Naive thymus-derived CD4-positive, alpha-beta T cell (primary cell): ENCODE measurements around the gene TMEM212. TPM values are rescaled to one million over a fixed set of nuclear protein-coding genes. Genes with fewer than 3 reads are reported as not detected.

Experiments
- ATAC-seq: fragments of 150-1000 bp; cut with Tn5 transposase; 2 replicates; pipeline ENCODE4 v1.10.0; 2021; ENCODE audit warnings: mild to moderate bottlenecking, moderate library complexity
- CTCF ChIA-PET: fragments of 350-600 bp; sonication (Branson Sonifier 250); formaldehyde crosslinking; loops from one replicate; lab custom pipeline; 2021; ENCODE audit warnings: antibody characterized with exemption; lab: Charles Lee
- POLR2A ChIA-PET: fragments of 350-600 bp; sonication (Branson Sonifier 250); formaldehyde crosslinking; loops from one replicate; lab custom pipeline; 2021; ENCODE audit warnings: antibody characterized with exemption, inconsistent platforms; lab: Charles Lee
- DNase-seq, 9 donors: peaks; one replicate each; pipeline versions ENCODE4 v3.0.0 to v3.0.0-alpha.2; 2020 to 2022; ENCODE audit warnings: mixed read lengths in 1 of 9
- H3K27ac ChIP-seq: one replicate; pipeline ENCODE4 v1.7.0; 2013; ENCODE audit warnings: mild to moderate bottlenecking, low read depth, low read length, moderate library complexity
- H3K27me3 ChIP-seq, 2 donors: one replicate each; pipeline ENCODE4 v1.7.0; 2013; ENCODE audit warnings: low read length in 2 of 2, mild to moderate bottlenecking in 2 of 2, moderate library complexity in 2 of 2; ENCODE audit not compliant: control insufficient read depth in 2 of 2, insufficient read depth in 2 of 2
- H3K36me3 ChIP-seq, 3 experiments: 1 replicate in 2 of 3; 2 replicates in 1 of 3; pipeline ENCODE4 v1.7.0; 2013; ENCODE audit warnings: low read length in 3 of 3, mild to moderate bottlenecking in 3 of 3, moderate library complexity in 1 of 3; ENCODE audit not compliant: insufficient read depth in 3 of 3, control insufficient read depth in 2 of 3
- H3K4me1 ChIP-seq, 2 donors: one replicate each; pipeline ENCODE4 v1.7.0; 2013; ENCODE audit warnings: low read length in 2 of 2, mild to moderate bottlenecking in 2 of 2, moderate library complexity in 1 of 2; ENCODE audit not compliant: control insufficient read depth in 2 of 2, insufficient read depth in 2 of 2
- H3K4me3 ChIP-seq: 2 replicates; pipeline ENCODE4 v1.7.0; 2013; ENCODE audit warnings: mild to moderate bottlenecking, low read length
- H3K9me3 ChIP-seq, 3 experiments: 1 replicate in 2 of 3; 2 replicates in 1 of 3; pipeline ENCODE4 v1.7.0; 2013; ENCODE audit warnings: low read length in 3 of 3; ENCODE audit not compliant: control insufficient read depth in 2 of 3
- H3K27ac Mint-ChIP-seq, 9 donors: one replicate each; pipeline ENCODE4 v1.8.0; 2020 to 2022; ENCODE audit warnings: mixed read lengths in 9 of 9, mild to moderate bottlenecking in 8 of 9, moderate library complexity in 5 of 9, inconsistent platforms in 2 of 9
- H3K27me3 Mint-ChIP-seq, 5 donors: one replicate each; pipeline ENCODE4 v1.8.0; 2021 to 2022; ENCODE audit warnings: mixed read lengths in 5 of 5, mild to moderate bottlenecking in 1 of 5
- H3K36me3 Mint-ChIP-seq, 5 donors: one replicate each; pipeline ENCODE4 v1.8.0; 2020 to 2022; ENCODE audit warnings: mixed read lengths in 5 of 5, mild to moderate bottlenecking in 3 of 5, inconsistent platforms in 1 of 5
- H3K4me1 Mint-ChIP-seq, 7 donors: one replicate each; pipeline ENCODE4 v1.8.0; 2020 to 2022; ENCODE audit warnings: mixed read lengths in 7 of 7, mild to moderate bottlenecking in 3 of 7, inconsistent platforms in 1 of 7
- H3K4me3 Mint-ChIP-seq, 10 donors: one replicate each; pipeline ENCODE4 v1.8.0; 2020 to 2022; ENCODE audit warnings: mild to moderate bottlenecking in 10 of 10, mixed read lengths in 10 of 10, moderate library complexity in 6 of 10, inconsistent platforms in 2 of 10
- H3K9me3 Mint-ChIP-seq, 11 donors: one replicate each; pipeline ENCODE4 v1.8.0; 2020 to 2022; ENCODE audit warnings: mixed read lengths in 11 of 11, mild to moderate bottlenecking in 4 of 11, inconsistent platforms in 1 of 11, moderate library complexity in 1 of 11
- intact Hi-C, 2 donors: fragments of 100-400 bp; cut with micrococcal nuclease; formaldehyde crosslinking; loops; one replicate each; pipeline ENCODE4 v1.15.1; 2023
- polyA plus RNA-seq, 2 donors: library from polyadenylated mRNA; unstranded; fragments of 300-500 nt; fragmentation: Illumina TruSeq; gene quantifications; one replicate each; pipeline ENCODE4 v1.2.3, GENCODE V29; 2021
- total RNA-seq, 6 experiments: library from RNA in 5 of 6; stranded (reverse) in 5 of 6; gene quantifications; 1 replicate in 5 of 6; 2 replicates in 1 of 6; pipeline ENCODE4 v1.2.3 and lab custom pipeline; 2021 to 2026

The TMEM212 gene
- total and polyA plus RNA-seq, 7 experiments from 2014 or later, result not detected

DNA sequence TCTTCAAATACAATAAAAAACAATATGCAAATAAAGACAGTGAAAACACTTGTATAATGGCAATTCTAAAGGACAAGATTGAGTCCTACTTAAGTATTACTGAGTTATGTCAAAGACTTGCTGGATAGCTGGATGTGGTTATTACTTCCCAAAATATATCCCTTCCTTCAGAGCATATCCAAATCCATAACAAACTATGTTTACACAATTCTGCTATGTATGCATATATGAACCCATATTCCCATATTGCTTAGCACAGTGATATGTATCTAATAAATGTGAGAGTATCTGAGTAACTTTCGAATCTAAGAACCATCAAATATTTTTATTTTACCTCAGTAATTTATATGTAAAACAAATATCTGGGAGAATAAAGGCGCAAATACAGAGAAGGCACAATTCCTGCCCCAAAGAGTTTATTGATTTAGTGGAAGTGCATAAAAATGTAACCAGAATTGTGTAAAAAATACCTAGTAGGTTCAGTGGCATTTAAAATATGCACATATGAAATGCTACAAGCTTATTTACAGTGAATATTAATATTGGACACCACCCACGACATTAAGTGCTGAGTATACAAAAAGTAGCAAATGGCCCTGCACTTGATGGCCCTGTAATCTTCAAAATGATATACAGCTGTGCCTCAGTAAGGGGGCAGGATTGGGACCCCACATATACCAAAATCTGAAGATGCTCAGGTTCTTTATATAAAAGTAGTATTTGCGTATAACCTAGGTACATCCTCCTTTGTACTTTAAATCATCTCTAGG, 37.1 kb downstream of the TMEM212 start:
- Mint-ChIP-seq H3K4me3 (no peak overlapping the region), H3K36me3 (no peaks in the 10 kb centered on the region), H3K4me1 (peaks cover 0 to 3% (median 0%) of the 10 kb centered on the region in 7 donors), H3K27me3 (peaks cover 0 to 37% (median 5%) of the 10 kb centered on the region in 5 donors), H3K27ac (no peak overlapping the region), H3K9me3 (no peaks in the 10 kb centered on the region)
- Histone ChIP-seq H3K27me3 (no peaks in the 10 kb centered on the region), H3K27ac (no peak overlapping the region), H3K4me1 (no peaks in the 10 kb centered on the region), H3K36me3 (no peaks in the 10 kb centered on the region), H3K9me3 (no peaks in the 10 kb centered on the region), H3K4me3 (no peak overlapping the region)
- intact Hi-C loops, result no loop called here
- DNase-seq (no peak), ATAC-seq (no peak)
- POLR2A ChIA-PET, result no interaction called here
- CTCF ChIA-PET, result no interaction called here

DNA sequence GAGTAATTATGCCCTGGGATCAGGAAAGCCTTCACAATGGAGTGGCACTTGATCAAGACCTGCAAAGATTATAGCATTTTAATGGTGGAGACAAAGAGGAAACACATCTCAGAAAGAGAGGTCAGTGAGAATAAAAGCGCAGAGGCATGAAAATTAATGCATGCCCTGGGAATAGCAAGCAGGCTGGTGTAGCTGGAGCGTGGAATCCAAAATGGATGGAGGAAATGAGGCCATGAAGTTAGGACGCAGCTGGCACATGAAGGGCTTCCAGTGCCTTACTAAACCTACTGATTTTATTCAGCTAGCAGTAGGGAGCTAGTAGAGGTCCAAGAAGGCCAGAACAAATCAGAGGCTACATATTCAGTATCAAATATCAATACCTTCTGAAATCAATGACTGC, 38.1 kb downstream of the TMEM212 start:
- H3K27me3 Mint-ChIP-seq, result peaks cover 0 to 40% (median 9%) of the 10 kb centered on the region in 5 donors
- H3K4me3 Mint-ChIP-seq, result no peak overlapping the region
- Histone ChIP-seq H3K9me3 (no peaks in the 10 kb centered on the region), H3K4me3 (no peak overlapping the region), H3K27ac (no peak overlapping the region), H3K27me3 (no peaks in the 10 kb centered on the region), H3K4me1 (no peaks in the 10 kb centered on the region), H3K36me3 (no peaks in the 10 kb centered on the region)
- DNase-seq (no peak), ATAC-seq (no peak)
- no peaks in the 10 kb centered on the region for H3K9me3 Mint-ChIP-seq
- intact Hi-C loops, result no loop called here
- H3K36me3 Mint-ChIP-seq, result no peaks in the 10 kb centered on the region
- H3K27ac Mint-ChIP-seq, result no peak overlapping the region
- CTCF ChIA-PET, result no interaction called here
- H3K4me1 Mint-ChIP-seq, result peaks cover 0 to 3% (median 0%) of the 10 kb centered on the region in 7 donors
- POLR2A ChIA-PET, result no interaction called here

DNA sequence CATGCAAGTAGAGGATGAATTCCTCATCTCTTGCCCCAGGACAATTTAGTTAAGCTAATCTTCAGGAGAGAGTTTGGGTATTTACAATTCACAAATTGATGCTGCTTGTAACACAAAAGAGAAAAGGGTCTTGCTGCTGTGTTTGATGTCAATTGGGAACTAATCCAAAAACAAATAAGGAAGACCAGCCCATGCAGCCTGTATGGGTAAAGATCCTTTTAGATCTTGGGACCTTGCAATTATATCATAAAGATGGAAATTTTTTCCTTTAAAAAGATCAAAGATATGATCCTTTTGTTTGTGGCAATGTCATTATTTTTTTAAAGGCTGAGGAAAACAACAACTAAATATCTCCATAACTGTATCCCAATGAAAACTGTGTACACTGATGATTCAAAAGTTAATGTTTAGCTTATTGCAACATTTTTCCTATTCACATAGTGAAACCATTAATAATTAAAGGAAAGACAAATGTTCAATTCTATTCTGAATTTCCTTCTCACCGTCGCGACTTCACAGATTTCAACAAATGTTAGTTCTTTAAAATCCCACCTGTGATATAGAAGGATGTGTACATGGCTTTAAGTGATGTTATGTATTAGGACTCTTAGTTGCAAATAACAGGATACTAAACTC, 40.2 kb downstream of the TMEM212 start:
- no peaks in the 10 kb centered on the region for H3K9me3 Mint-ChIP-seq
- H3K4me3 Mint-ChIP-seq, result no peak overlapping the region
- H3K36me3 Mint-ChIP-seq, result no peaks in the 10 kb centered on the region
- no peaks in the 10 kb centered on the region for H3K4me1 Mint-ChIP-seq
- peaks cover 0 to 34% (median 5%) of the 10 kb centered on the region in 5 donors for H3K27me3 Mint-ChIP-seq
- DNase-seq, result no peak
- no peak for ATAC-seq
- H3K4me3 ChIP-seq, result no peak overlapping the region
- H3K4me1 ChIP-seq, result no peaks in the 10 kb centered on the region
- intact Hi-C loops, result no loop called here
- ChIA-PET CTCF (interaction anchor here (0.8 kb wide), 1 partner anchor 42 kb away, joined by 7 read pairs; no protein-coding TSS in a partner anchor), POLR2A (no interaction called here)
- no peaks in the 10 kb centered on the region for H3K27me3 ChIP-seq
- no peak overlapping the region for H3K27ac Mint-ChIP-seq
- H3K9me3 ChIP-seq, result no peaks in the 10 kb centered on the region
- no peaks in the 10 kb centered on the region for H3K36me3 ChIP-seq
- no peak overlapping the region for H3K27ac ChIP-seq

DNA sequence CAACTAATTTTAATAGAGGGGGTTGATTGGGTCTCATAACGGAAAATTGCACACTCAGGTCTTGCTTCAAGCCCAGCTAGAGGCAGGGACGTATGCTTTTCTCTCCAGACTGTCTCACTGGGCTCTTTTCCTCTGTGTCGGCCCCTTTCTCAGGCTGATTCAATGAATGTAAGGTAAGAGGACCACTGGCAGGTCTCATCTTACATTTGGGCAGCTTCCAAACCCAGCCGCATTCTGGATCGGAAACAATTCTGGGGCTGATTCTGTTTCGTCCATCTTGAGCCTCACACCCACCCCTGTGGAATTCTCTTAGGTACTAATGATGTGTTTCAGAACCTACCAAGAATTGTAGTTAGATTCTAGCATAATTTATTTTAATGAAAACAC, 40.7 kb downstream of the TMEM212 start:
- H3K27me3 Mint-ChIP-seq, result peaks cover 0 to 30% (median 4%) of the 10 kb centered on the region in 5 donors
- no peaks in the 10 kb centered on the region for H3K36me3 ChIP-seq
- ChIA-PET CTCF (interaction anchor here (0.8 kb wide), 1 partner anchor 43 kb away, joined by 7 read pairs; no protein-coding TSS in a partner anchor), POLR2A (no interaction called here)
- H3K9me3 ChIP-seq, result no peaks in the 10 kb centered on the region
- H3K4me3 ChIP-seq, result no peak overlapping the region
- H3K4me1 Mint-ChIP-seq, result no peaks in the 10 kb centered on the region
- DNase-seq (no peak), ATAC-seq (no peak)
- H3K9me3 Mint-ChIP-seq, result no peaks in the 10 kb centered on the region
- H3K4me1 ChIP-seq, result no peaks in the 10 kb centered on the region
- H3K27me3 ChIP-seq, result no peaks in the 10 kb centered on the region
- intact Hi-C loops, result no loop called here
- H3K27ac ChIP-seq, result no peak overlapping the region
- H3K36me3 Mint-ChIP-seq, result no peaks in the 10 kb centered on the region
- no peak overlapping the region for H3K4me3 Mint-ChIP-seq
- H3K27ac Mint-ChIP-seq, result no peak overlapping the region

DNA sequence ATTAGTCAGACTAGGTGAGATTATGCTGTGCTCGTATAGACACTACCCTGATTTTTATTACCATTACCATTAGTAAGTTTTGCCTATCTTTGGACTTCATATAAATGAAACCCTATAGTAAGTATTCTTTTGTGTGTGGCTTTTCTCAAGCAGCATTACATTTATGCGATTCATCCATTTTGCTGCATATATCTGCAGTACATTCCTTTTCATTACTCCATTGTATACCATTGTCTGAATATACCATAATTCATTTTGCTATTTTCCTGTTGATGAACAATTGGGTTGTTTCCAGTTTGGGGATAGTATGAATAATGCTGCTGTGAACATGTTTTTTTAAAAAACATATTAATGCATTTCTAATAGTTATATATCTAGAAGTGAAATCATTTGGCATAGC, 45.3 kb downstream of the TMEM212 start:
- no peaks in the 10 kb centered on the region for H3K36me3 Mint-ChIP-seq
- Histone ChIP-seq H3K27ac (no peak overlapping the region), H3K4me3 (no peak overlapping the region), H3K9me3 (no peaks in the 10 kb centered on the region), H3K4me1 (no peaks in the 10 kb centered on the region), H3K27me3 (no peaks in the 10 kb centered on the region), H3K36me3 (no peaks in the 10 kb centered on the region)
- ChIA-PET POLR2A (no interaction called here), CTCF (no interaction called here)
- no peak for ATAC-seq
- intact Hi-C loops, result no loop called here
- H3K4me3 Mint-ChIP-seq, result no peak overlapping the region
- peaks cover 0 to 2% (median 0%) of the 10 kb centered on the region in 7 donors for H3K4me1 Mint-ChIP-seq
- H3K27me3 Mint-ChIP-seq, result peaks cover 5 to 21% (median 8%) of the 10 kb centered on the region in 5 donors
- H3K27ac Mint-ChIP-seq, result no peak overlapping the region
- DNase-seq, result no peak
- H3K9me3 Mint-ChIP-seq, result peaks cover 0 to 5% (median 0%) of the 10 kb centered on the region in 11 donors

DNA sequence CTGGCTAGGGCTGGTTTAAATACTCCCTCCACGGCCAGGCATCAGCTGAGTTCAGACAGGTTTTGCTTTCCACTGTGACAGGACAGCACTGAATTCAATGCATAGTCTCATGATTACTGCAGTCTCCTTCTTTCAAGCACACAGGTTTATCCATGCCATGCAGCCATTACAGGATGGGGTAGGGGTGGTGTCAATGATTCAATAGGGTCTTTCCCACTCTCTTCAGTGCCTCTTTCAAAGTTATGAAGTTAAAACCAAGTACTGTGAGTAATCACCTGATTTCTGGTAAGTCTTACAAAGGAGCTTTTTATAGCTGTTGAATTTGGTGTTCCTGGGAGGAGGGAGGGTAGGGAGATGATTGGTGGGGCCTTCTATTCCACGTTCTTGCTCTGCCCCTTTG, 47.2 kb downstream of the TMEM212 start:
- Mint-ChIP-seq H3K9me3 (peaks cover 0 to 5% (median 0%) of the 10 kb centered on the region in 11 donors), H3K4me1 (peaks cover 0 to 2% (median 0%) of the 10 kb centered on the region in 7 donors), H3K27me3 (peaks cover 11 to 20% (median 12%) of the 10 kb centered on the region in 5 donors), H3K27ac (no peak overlapping the region), H3K4me3 (no peak overlapping the region), H3K36me3 (no peaks in the 10 kb centered on the region)
- Histone ChIP-seq H3K27me3 (no peaks in the 10 kb centered on the region), H3K27ac (no peak overlapping the region), H3K4me1 (no peaks in the 10 kb centered on the region), H3K36me3 (no peaks in the 10 kb centered on the region), H3K4me3 (no peak overlapping the region), H3K9me3 (no peaks in the 10 kb centered on the region)
- DNase-seq (no peak), ATAC-seq (no peak)
- CTCF ChIA-PET, result no interaction called here
- intact Hi-C loops, result no loop called here
- POLR2A ChIA-PET, result no interaction called here
